ENCODE results near the gene MAPK8.

DNA sequence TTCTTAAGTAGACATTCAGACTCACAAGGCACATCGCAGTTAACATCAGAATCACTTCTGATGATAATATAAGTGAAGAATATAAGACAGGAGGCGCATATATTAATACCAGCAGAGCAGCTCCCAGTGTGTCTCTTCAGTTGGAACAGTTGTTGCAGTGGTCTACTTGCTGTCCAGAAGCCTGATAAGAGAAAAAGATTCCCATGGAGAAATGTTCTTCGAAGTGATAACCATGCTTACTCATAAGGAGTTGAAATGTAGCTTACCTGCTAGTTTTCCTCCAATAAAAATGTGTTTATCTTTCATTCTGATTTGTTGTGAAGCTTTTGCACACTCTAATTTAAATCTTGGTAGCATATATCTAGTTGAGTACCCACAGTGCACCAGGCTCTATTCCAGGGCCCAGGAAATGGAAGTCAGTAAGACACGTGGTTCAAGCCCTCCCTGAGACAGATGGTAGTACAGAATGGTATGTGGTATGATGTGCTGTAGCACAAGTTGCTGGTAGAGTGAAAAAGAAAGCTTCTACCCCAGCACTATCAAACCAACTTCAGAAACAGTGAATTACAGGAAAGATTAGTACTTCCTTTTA lies 124.0 kb downstream of the MAPK8 start:
- TF ChIP-seq SMAD3 (CRISPR knock-in tag; IDR thresholded peaks at IDR 0.05; ENCODE audit: borderline replicate concordance) = no peak
- TF ChIP-seq, protein P1, sequence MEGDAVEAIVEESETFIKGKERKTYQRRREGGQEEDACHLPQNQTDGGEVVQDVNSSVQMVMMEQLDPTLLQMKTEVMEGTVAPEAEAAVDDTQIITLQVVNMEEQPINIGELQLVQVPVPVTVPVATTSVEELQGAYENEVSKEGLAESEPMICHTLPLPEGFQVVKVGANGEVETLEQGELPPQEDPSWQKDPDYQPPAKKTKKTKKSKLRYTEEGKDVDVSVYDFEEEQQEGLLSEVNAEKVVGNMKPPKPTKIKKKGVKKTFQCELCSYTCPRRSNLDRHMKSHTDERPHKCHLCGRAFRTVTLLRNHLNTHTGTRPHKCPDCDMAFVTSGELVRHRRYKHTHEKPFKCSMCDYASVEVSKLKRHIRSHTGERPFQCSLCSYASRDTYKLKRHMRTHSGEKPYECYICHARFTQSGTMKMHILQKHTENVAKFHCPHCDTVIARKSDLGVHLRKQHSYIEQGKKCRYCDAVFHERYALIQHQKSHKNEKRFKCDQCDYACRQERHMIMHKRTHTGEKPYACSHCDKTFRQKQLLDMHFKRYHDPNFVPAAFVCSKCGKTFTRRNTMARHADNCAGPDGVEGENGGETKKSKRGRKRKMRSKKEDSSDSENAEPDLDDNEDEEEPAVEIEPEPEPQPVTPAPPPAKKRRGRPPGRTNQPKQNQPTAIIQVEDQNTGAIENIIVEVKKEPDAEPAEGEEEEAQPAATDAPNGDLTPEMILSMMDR (IDR thresholded peaks at IDR 0.05) = no peak
